ENCODE results near the gene TMEM219. TPM values are rescaled to one million over a fixed set of nuclear protein-coding genes. Genes with fewer than 3 reads are reported as not detected.

Gene TMEM219
- total RNA-seq, 4 donors from 2014 or later = 149 to 210 (median 158) TPM

GRCh38 chr16:29973384-29974246 is 11.7 kb downstream of the TMEM219 start, which contains the start of gene TAOK2:
TAOK2 (plus strand) TSS chr16:29973868; CDS start chr16:29977773, 3,905 bp downstream.
- intact Hi-C loops (cut with DNase I; ENCODE audit: low total_unique reads) = no loop called here
- H3K4me3 ChIP-seq = peak within 1 kb of the TSS; percentile 66 to 99 (median 86)
- 0 to 5% methylated on average over 3 to 65 of the region's 75 CpGs for WGBS, 2 donors (ENCODE audit: low coverage in 1 of 2)
- no peaks in the 10 kb centered on the region for H3K27me3 ChIP-seq
- TF ChIP-seq CTCF (IDR thresholded peaks at IDR 0.05) = no peak
- TF ChIP-seq POLR2AphosphoS5 (IDR thresholded peaks at IDR 0.05) = peak; percentile 82 to 92 (median 92)
- peak; percentile 85 for TF ChIP-seq POLR2A (IDR thresholded peaks at IDR 0.05)
- no peak for TF ChIP-seq EP300 (IDR thresholded peaks at IDR 0.05; ENCODE audit: low read depth)
- H3K27ac ChIP-seq = peak within 1 kb of the TSS; percentile 92 to 95 (median 94)
- no peaks in the 10 kb centered on the region for H3K9me3 ChIP-seq
- H3K36me3 ChIP-seq = peaks cover 0 to 11% (median 3%) of the 10 kb centered on the region in 4 donors
- in situ Hi-C loops (cut with MboI; ENCODE audit: low pct_ligation_motif_present in 1 of 4, low pct_unique_long_range_greater_than_20kb in 1 of 4, low sequenced_read_pairs in 3 of 4) = no loop called here
- peak; percentile 98 for DNase-seq
- peaks cover 21 to 32% (median 25%) of the 10 kb centered on the region in 4 donors for H3K4me1 ChIP-seq

GRCh38 chr16:29974291-29975133 is 12.6 kb downstream of the TMEM219 start:
- H3K36me3 ChIP-seq = peaks cover 0 to 15% (median 3%) of the 10 kb centered on the region in 4 donors
- TF ChIP-seq POLR2AphosphoS5 (IDR thresholded peaks at IDR 0.05) (peak in 1 of 3 donors; percentile 16), POLR2A (IDR thresholded peaks at IDR 0.05) (no peak), CTCF (IDR thresholded peaks at IDR 0.05) (no peak)
- 2 to 20% methylated on average over 1 to 31 of the region's 31 CpGs for WGBS, 2 donors (ENCODE audit: low coverage in 1 of 2)
- intact Hi-C loops (cut with DNase I; ENCODE audit: low total_unique reads) (no loop called here), in situ Hi-C loops (cut with MboI; ENCODE audit: low pct_ligation_motif_present in 1 of 4, low pct_unique_long_range_greater_than_20kb in 1 of 4, low sequenced_read_pairs in 3 of 4) (no loop called here)
- DNase-seq = peak; percentile 35
- H3K27ac ChIP-seq = peak overlapping the region; percentile 92 to 95 (median 94)
- H3K9me3 ChIP-seq = no peaks in the 10 kb centered on the region
- H3K4me3 ChIP-seq = peak overlapping the region; percentile 66 to 99 (median 86)
- no peaks in the 10 kb centered on the region for H3K27me3 ChIP-seq
- H3K4me1 ChIP-seq = peaks cover 21 to 32% (median 25%) of the 10 kb centered on the region in 4 donors

GRCh38 chr16:29975134-29975538 is 13.3 kb downstream of the TMEM219 start:
- peak overlapping the region; percentile 66 to 99 (median 86) for H3K4me3 ChIP-seq
- peaks cover 21 to 32% (median 25%) of the 10 kb centered on the region in 4 donors for H3K4me1 ChIP-seq
- peak overlapping the region; percentile 23 to 95 (median 94) for H3K27ac ChIP-seq
- intact Hi-C loops (cut with DNase I; ENCODE audit: low total_unique reads) = no loop called here
- H3K9me3 ChIP-seq = no peaks in the 10 kb centered on the region
- TF ChIP-seq CTCF (IDR thresholded peaks at IDR 0.05) = no peak
- TF ChIP-seq POLR2AphosphoS5 (IDR thresholded peaks at IDR 0.05) = no peak
- no peak for TF ChIP-seq POLR2A (IDR thresholded peaks at IDR 0.05)
- no peak for TF ChIP-seq EP300 (IDR thresholded peaks at IDR 0.05; ENCODE audit: low read depth)
- DNase-seq = no peak
- no peaks in the 10 kb centered on the region for H3K27me3 ChIP-seq
- in situ Hi-C loops (cut with MboI; ENCODE audit: low pct_ligation_motif_present in 1 of 4, low pct_unique_long_range_greater_than_20kb in 1 of 4, low sequenced_read_pairs in 3 of 4) = no loop called here
- H3K36me3 ChIP-seq = peaks cover 0 to 19% (median 3%) of the 10 kb centered on the region in 4 donors
- 63% methylated on average over 5 of the region's 5 CpGs; no CpG with 5 or more reads in 1 of the 2 donors for WGBS, 2 donors (ENCODE audit: low coverage in 1 of 2)

Data from transverse colon (tissue), 4 donors.